ENCODE data around the gene DNAJC1.
"Not testable (repeated sequence)": the region's sequence is repeated elsewhere in the genome, so short reads cannot be mapped to it uniquely, and the experiment has no call there.

DNAJC1 gene

DNA sequence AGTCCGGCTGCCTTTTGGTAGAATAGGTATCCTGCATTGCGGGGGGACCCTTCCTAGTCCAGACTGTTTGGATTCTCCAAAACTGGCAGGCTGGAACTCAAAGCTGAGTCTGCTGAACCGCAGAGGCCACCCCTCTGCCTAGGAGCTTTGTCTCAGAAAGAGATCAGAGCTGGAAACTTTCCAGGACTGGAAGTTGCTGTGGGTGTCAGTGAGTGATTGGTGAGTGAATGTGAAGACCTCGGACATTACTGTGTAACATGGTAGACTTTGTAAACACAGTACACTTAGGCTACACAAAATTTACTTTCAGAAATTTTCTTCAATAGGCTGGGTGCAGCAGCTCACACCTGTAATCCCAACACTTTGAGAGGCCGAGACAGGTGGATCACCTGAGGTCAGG lies 103.8 kb downstream of the DNAJC1 start:
- no peak for DNase-seq

DNA sequence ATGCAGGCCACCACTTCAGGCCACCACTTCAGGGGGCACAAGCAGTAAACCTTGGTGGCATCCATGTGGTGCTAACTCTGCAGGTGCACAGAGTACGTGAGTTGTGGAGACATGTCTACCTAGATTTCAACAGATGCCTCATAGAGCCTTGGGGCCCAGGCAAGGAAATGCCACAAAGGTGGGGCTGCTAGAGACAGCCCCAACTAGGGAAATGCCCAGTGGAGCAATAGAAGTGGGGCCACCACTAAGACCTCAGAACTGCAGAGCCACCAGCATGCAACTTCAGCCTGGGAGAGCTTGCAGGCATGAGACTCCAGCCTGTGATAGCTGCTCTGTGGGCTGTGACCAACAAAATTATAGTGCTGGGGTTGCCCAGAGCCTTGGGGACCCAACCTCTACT lies 107.6 kb downstream of the DNAJC1 start:
- DNase-seq: no peak

GRCh38 chr10:21894648-21895342 lies 108.7 kb downstream of the DNAJC1 start:
- DNase-seq: no peak

GRCh38 chr10:21891439-21891838 lies 112.1 kb downstream of the DNAJC1 start:
- no peak for DNase-seq

DNA sequence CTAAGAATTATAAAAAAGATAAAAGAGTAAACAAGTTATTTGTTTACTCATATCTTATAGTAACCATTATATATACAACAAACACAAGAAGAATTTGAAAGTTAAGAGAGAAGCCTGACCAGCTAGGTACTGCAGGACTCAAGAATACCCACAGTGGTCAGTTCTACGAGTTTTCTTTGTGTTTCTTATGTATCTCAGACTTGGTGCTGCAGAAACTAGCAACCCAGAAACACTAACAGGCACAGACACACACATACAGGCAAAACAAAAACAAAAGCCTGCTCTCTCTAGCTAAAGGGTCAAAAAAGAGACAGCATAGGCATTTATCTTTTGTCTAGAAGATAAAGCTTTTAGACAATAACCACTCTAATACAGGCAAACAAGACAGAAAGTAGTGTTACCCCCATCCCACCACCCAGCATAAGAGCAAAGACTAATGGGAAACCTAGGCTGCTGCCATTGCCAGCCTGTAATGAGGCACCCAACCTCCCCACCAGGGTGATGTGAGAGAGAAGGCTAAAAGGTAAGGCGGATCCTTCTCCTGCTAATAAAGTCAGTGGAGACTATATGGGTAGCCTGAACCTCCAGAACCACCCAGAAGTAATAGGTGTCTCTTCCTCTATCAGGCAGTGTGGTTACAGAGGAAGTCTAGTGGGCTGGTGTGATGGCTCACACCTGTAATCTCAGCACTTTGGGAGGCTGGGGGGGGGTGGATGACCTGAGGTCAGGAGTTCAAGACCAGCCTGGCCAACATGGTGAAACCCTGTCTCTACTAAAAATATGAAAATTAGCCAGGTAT lies 113.9 kb downstream of the DNAJC1 start:
- no peak for DNase-seq

GRCh38 chr10:21888959-21889358 lies 114.6 kb downstream of the DNAJC1 start:
- DNase-seq: no peak

DNA sequence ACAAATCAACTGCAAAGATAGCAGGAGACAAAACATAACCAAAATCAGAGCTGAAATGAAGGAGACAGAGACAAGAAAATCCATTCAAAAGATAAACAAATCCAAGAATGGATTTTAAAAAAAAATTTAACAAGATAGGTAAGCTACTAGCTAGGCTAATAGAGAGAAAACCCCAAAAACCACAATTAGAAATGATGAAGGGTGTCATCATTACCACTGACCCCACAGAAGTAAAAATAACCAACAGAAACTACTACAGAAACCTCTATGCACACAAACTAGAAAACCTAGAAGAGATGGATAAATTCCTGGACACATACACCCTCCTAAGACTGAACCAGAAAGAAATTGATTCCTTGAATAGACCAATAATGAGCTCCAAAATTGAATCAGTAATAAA lies 117.6 kb downstream of the DNAJC1 start:
- DNase-seq: no peak

GRCh38 chr10:21873198-21873597 lies 130.3 kb downstream of the DNAJC1 start:
- DNase-seq: no peak

GRCh38 chr10:21872771-21873170 lies 130.8 kb downstream of the DNAJC1 start:
- not testable (repeated sequence) for DNase-seq

- no peak for DNase-seq
These were observed 132.7 kb downstream of the DNAJC1 start for GRCh38 chr10:21870849-21871248.

- not testable (repeated sequence) for DNase-seq
These were observed 134.4 kb downstream of the DNAJC1 start for GRCh38 chr10:21869087-21869486.

GRCh38 chr10:21860718-21861117 lies 142.8 kb downstream of the DNAJC1 start:
- DNase-seq: peak; percentile 1

DNA sequence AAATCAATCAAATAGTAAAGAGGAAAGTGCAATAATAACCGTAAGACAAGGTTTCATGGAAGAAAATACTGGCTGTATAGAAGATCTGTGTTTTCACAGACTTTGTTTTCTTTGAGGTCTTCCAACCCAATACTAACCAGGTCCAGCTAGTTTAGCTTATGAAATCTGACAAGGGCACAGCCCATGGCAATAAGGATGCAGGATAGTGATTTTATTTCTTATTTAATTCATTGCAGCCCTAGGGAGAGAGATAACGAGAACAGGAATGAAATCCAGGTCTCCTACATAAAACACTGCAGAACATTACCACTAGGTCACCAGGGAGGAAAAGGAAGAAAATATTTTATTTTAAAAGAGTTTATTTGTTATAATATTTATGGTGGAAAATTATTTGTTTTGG lies 145.1 kb downstream of the DNAJC1 start:
- no peak for DNase-seq

DNA sequence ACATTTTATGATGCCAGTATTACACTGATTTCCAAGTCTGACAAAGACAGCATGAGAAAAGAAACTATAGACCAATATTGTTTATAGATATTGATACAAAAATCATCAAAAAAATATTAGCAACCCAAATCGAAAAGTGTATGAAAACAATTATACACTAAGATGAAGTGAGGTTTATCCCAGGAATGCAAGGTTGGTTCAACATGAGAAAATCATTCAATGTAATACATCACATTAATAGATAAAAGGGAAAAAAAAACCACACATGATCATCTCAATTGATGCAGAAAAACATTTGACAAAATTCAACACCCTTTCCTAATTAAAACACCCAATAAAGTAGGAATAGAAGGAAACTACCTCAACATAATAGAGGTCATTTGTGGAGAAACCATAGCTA lies 153.9 kb downstream of the DNAJC1 start:
- DNase-seq: no peak

DNA sequence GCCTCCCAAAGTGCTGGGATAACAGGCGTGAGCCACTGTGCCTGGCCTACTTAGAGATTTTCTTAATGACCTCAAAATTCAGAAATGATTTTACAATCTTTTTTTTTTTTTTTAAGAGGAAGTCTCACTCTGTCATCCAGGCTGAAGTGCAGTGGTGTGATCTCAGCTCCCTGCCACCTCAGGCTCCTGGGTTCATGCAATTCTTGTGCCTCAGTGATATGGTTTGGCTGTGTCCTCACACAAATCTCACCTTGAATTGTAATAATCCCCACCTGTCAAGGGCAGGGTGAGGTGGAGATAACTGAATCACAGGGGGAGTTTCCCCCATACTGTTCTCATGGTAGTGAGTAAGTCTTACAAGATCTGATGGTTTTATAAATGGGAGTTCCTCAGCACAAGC lies 159.9 kb downstream of the DNAJC1 start:
- no peak for DNase-seq

DNA sequence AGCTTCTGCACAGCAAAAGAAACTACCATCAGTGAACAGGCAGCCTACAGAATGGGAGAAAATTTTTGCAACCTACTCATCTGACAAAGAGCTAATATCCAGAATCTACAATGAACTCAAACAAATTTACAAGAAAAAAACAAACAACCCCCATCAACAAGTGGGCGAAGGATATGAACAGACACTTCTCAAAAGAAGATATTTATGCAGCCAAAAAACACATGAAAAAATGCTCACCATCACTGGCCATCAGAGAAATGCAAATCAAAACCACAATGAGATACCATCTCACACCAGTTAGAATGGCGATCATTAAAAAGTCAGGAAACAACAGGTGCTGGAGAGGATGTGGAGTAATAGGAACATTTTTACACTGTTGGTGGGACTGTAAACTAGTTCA lies 162.3 kb downstream of the DNAJC1 start:
- DNase-seq: not testable (repeated sequence)

- not testable (repeated sequence) for DNase-seq
These were observed 166.0 kb downstream of the DNAJC1 start for GRCh38 chr10:21837487-21837886.

- DNase-seq: not testable (repeated sequence)
These were observed 169.0 kb downstream of the DNAJC1 start for GRCh38 chr10:21834574-21834973.

DNA sequence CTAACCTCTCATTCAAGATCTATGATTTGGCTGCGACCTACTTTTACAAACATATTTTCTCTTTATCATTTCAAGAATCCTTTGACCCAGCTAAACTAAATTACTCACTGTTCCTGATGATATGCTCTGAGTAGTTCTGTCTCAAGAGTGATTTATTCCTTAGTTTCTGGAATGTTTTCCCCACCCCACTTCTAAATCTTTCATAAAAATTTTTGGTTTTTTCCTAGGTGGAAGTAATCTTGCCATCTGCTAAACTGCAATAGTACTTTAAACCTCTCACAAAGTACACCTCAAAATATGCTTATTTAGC lies 170.8 kb downstream of the DNAJC1 start:
- DNase-seq: no peak

GRCh38 chr10:21831986-21832820 lies 171.3 kb downstream of the DNAJC1 start:
- DNase-seq: peak; percentile 77

GRCh38 chr10:21830037-21830436 lies 173.5 kb downstream of the DNAJC1 start:
- DNase-seq: no peak

- DNase-seq: no peak
These were observed 176.2 kb downstream of the DNAJC1 start for GRCh38 chr10:21827308-21827707.

DNA sequence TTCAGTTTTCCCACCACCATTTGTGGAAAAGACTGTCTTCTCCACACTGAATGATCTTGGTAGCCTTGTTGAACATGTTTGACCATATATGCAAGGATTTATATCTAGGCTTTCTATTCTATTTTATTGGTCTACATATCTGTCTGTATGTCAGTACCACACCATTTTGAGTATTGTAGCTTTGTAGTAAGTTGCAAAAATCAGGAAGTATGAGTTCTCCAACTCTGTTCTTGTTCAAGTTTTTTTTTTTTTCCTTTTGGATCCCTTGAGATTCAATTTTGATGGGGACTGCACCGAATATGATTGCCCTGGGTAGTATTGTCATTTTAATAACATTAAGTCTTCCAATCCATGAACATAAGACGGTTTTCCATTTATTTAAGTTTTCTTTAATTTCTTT lies 176.8 kb downstream of the DNAJC1 start:
- no peak for DNase-seq

Data from fibroblast of skin of scalp (primary cell).